ENCODE results near the gene NPHP4. TPM values are rescaled to one million over a fixed set of nuclear protein-coding genes. Genes with fewer than 3 reads are reported as not detected.

Gene NPHP4
- total and polyA plus RNA-seq, 9 of the 15 experiments (the other 6 are each of a cell fraction or from before 2014, with no cell fraction given), result 0.52 to 26.2 (median 6.7) TPM

- TF ChIP-seq MLLT1 (IDR thresholded peaks at IDR 0.05) (0 out of 4 replicates have a peak, but pooled peaks have one; percentile 17 to 34), NR2C1 (IDR thresholded peaks at IDR 0.05) (0 out of 2 replicates have a peak, but pooled peaks have one; percentile 29), NR2C1 (tag; IDR thresholded peaks at IDR 0.05) (no peak), ARHGAP35 (IDR thresholded peaks at IDR 0.05; ENCODE audit: partially characterized antibody) (peak; percentile 52), FOXP1 (CRISPR knock-in tag; IDR thresholded peaks at IDR 0.05) (no peak), MYBL2 (IDR thresholded peaks at IDR 0.05; ENCODE audit: low read depth) (peak; percentile 14; the same call in 1 of the 2 replicates), MYBL2 (CRISPR knock-in tag; IDR thresholded peaks at IDR 0.05; ENCODE audit: borderline replicate concordance) (no peak), LARP7 (IDR thresholded peaks at IDR 0.05) (peak; percentile 54; the same call in 1 of the 2 replicates), NFIC (IDR thresholded peaks at IDR 0.05) (peak; percentile 13; the same call in 1 of the 2 replicates), HBP1 (CRISPR knock-in tag; IDR thresholded peaks at IDR 0.05) (peak; percentile 65), ELF4 (CRISPR knock-in tag; IDR thresholded peaks at IDR 0.05) (0 out of 2 replicates have a peak, but pooled peaks have one; percentile 18)
- TF ChIP-seq, protein P1, sequence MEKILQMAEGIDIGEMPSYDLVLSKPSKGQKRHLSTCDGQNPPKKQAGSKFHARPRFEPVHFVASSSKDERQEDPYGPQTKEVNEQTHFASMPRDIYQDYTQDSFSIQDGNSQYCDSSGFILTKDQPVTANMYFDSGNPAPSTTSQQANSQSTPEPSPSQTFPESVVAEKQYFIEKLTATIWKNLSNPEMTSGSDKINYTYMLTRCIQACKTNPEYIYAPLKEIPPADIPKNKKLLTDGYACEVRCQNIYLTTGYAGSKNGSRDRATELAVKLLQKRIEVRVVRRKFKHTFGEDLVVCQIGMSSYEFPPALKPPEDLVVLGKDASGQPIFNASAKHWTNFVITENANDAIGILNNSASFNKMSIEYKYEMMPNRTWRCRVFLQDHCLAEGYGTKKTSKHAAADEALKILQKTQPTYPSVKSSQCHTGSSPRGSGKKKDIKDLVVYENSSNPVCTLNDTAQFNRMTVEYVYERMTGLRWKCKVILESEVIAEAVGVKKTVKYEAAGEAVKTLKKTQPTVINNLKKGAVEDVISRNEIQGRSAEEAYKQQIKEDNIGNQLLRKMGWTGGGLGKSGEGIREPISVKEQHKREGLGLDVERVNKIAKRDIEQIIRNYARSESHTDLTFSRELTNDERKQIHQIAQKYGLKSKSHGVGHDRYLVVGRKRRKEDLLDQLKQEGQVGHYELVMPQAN (IDR thresholded peaks at IDR 0.05; ENCODE audit: borderline replicate concordance), result peak; percentile 32; the same call in 1 of the 2 replicates
These were observed 38.5 kb upstream of the NPHP4 start (continued) for GRCh38 chr1:6030547-6031261.
